ENCODE measurements around the gene XPR1.

- no peak for TF ChIP-seq CTCF (IDR thresholded peaks at IDR 0.05)
- TF ChIP-seq POLR2A (IDR thresholded peaks at IDR 0.05) = peak in 1 of 4 donors; percentile 17
These were observed 280.5 kb downstream of the XPR1 start for GRCh38 chr1:180912211-180912800.
